ENCODE measurements around the gene TUSC2.

- TF ChIP-seq, protein P1, sequence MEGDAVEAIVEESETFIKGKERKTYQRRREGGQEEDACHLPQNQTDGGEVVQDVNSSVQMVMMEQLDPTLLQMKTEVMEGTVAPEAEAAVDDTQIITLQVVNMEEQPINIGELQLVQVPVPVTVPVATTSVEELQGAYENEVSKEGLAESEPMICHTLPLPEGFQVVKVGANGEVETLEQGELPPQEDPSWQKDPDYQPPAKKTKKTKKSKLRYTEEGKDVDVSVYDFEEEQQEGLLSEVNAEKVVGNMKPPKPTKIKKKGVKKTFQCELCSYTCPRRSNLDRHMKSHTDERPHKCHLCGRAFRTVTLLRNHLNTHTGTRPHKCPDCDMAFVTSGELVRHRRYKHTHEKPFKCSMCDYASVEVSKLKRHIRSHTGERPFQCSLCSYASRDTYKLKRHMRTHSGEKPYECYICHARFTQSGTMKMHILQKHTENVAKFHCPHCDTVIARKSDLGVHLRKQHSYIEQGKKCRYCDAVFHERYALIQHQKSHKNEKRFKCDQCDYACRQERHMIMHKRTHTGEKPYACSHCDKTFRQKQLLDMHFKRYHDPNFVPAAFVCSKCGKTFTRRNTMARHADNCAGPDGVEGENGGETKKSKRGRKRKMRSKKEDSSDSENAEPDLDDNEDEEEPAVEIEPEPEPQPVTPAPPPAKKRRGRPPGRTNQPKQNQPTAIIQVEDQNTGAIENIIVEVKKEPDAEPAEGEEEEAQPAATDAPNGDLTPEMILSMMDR (tag by site-specific recombination; IDR thresholded peaks at IDR 0.05): no peak
- TF ChIP-seq ZNF302 (tag by site-specific recombination; IDR thresholded peaks at IDR 0.05; ENCODE audit: low read depth) (no peak), ZFP69B (tag by site-specific recombination; IDR thresholded peaks at IDR 0.05) (no peak), ZNF274 (IDR thresholded peaks at IDR 0.05; ENCODE audit: low read length) (no peak), ZNF274 (tag by site-specific recombination; IDR thresholded peaks at IDR 0.05; ENCODE audit: borderline replicate concordance) (no peak)
Observed at GRCh38 chr3:50320853-50321335, 7.1 kb downstream of the TUSC2 start.
